ENCODE results near the gene ZNF335.

DNA sequence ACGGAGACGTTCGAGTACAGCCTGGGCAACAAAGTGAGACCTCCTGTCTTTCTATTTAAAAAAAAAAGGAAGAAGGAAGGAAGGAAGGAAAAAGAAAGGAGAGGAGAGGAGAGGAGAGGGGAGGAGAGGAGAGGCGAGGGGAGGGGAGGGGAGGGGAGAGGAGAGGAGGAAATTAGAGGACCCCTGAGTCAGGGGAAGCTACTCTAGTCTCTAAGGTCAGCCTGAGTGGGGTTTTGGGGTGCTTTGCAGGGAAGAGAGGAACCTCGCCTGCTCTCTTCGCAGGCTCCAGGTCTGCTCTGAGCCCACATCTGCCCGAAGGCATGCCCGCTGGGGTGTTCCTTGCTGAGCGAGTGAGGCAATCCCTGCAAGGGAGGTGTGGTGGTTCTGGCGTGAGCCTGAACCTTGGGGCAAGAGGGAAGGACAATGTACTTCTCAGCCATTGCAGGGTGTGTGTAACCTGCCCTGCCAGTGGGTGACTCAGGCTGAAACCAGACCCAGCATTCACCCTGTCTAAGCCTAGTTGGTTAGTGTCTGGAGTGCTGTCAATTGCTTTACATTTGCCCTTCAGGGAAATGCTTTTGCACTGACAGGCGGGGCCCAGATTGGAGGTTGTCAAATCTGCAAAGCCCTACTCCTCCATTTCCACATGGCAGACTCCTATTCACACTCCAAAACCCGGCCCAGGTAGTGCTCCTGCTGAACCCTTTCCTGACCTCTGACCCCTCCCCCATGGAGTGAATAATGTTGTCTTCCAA is 21.4 kb upstream of the ZNF335 start:
- no peak for TF ChIP-seq ELF4 (IDR thresholded peaks at IDR 0.05)
- TF ChIP-seq SP1 (IDR thresholded peaks at IDR 0.05) = no peak
- no peak for TF ChIP-seq ARNT (IDR thresholded peaks at IDR 0.05)

Data from HEK293T (cell line).